Neural crest cell (in vitro differentiated cells): Measurements from ENCODE around the gene PRR4. TPM values are rescaled to one million over a fixed set of nuclear protein-coding genes. Genes with fewer than 3 reads are reported as not detected.

Source experiments
- DNase-seq: peaks from one replicate; pipeline ENCODE4 v3.0.0; 2021; ENCODE audit warnings: low read depth, mixed read lengths, low spot score
- H3K27ac Mint-ChIP-seq: one replicate; pipeline ENCODE4 v1.8.0; 2021; ENCODE audit warnings: mild to moderate bottlenecking, mixed read lengths; ENCODE audit not compliant: unreplicated experiment
- H3K27me3 Mint-ChIP-seq: 2 replicates; pipeline ENCODE4 v1.8.0; 2021; ENCODE audit warnings: low read depth, mild to moderate bottlenecking, mixed read lengths
- H3K36me3 Mint-ChIP-seq: 2 replicates; pipeline ENCODE4 v1.8.0; 2021; ENCODE audit warnings: low read depth, mild to moderate bottlenecking, mixed read lengths
- H3K4me1 Mint-ChIP-seq: 2 replicates; pipeline ENCODE4 v1.8.0; 2021; ENCODE audit warnings: mixed read lengths
- H3K4me3 Mint-ChIP-seq: one replicate; pipeline ENCODE4 v1.8.0; 2021; ENCODE audit warnings: mild to moderate bottlenecking, mixed read lengths
- H3K9me3 Mint-ChIP-seq: 2 replicates; pipeline ENCODE4 v1.8.0; 2021; ENCODE audit warnings: mixed read lengths
- long read RNA-seq: library from polyadenylated mRNA; unstranded; transcript quantifications from one replicate; pipeline ENCODE4 v2.0.0, GENCODE V29; 2020
- total RNA-seq: library from RNA; stranded (reverse); gene quantifications from 2 replicates; pipeline ENCODE4 v1.2.1, GENCODE V29; 2021
- TF ChIP-seq, protein P1 (sequence below): fragments of 200-600 bp; sonication (generic); conservative IDR thresholded peaks from 2 replicates; pipeline ENCODE4 v1.5.0; 2021; ENCODE audit warnings: antibody characterized with exemption, mild to moderate bottlenecking

PRR4 gene, protein sequence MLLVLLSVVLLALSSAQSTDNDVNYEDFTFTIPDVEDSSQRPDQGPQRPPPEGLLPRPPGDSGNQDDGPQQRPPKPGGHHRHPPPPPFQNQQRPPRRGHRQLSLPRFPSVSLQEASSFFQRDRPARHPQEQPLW
- 3.3 and 6.9 TPM in 2 replicates for total RNA-seq
- long read RNA-seq: 0 reads

- no peak within 1 kb of the TSS for H3K4me3 Mint-ChIP-seq
- H3K27me3 Mint-ChIP-seq: no peaks in the 10 kb centered on the region
- TF ChIP-seq, protein P1, sequence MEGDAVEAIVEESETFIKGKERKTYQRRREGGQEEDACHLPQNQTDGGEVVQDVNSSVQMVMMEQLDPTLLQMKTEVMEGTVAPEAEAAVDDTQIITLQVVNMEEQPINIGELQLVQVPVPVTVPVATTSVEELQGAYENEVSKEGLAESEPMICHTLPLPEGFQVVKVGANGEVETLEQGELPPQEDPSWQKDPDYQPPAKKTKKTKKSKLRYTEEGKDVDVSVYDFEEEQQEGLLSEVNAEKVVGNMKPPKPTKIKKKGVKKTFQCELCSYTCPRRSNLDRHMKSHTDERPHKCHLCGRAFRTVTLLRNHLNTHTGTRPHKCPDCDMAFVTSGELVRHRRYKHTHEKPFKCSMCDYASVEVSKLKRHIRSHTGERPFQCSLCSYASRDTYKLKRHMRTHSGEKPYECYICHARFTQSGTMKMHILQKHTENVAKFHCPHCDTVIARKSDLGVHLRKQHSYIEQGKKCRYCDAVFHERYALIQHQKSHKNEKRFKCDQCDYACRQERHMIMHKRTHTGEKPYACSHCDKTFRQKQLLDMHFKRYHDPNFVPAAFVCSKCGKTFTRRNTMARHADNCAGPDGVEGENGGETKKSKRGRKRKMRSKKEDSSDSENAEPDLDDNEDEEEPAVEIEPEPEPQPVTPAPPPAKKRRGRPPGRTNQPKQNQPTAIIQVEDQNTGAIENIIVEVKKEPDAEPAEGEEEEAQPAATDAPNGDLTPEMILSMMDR: no peak
- H3K27ac Mint-ChIP-seq: no peak within 1 kb of the TSS
- DNase-seq: no peak
- H3K9me3 Mint-ChIP-seq: peaks cover 2% of the 10 kb centered on the region
- peaks cover 4% of the 10 kb centered on the region for H3K4me1 Mint-ChIP-seq
- peaks cover 37% of the 10 kb centered on the region for H3K36me3 Mint-ChIP-seq
Measured at GRCh38 chr12:10849425-10849878, at the start of gene PRR4. PRR4 (minus strand) TSS chr12:10849475; CDS start chr12:10849437, 38 bp downstream.

GRCh38 chr12:10896854-10897253 lies 47.6 kb upstream of the PRR4 start:
- Mint-ChIP-seq H3K4me1 (no peaks in the 10 kb centered on the region), H3K4me3 (no peak overlapping the region), H3K27me3 (no peaks in the 10 kb centered on the region), H3K27ac (no peak overlapping the region), H3K36me3 (peaks cover 19% of the 10 kb centered on the region), H3K9me3 (peaks cover 7% of the 10 kb centered on the region)
- TF ChIP-seq, protein P1: no peak
- DNase-seq: no peak

GRCh38 chr12:10891937-10892336 lies 42.7 kb upstream of the PRR4 start:
- no peak overlapping the region for H3K4me3 Mint-ChIP-seq
- TF ChIP-seq, protein P1: no peak
- no peaks in the 10 kb centered on the region for H3K4me1 Mint-ChIP-seq
- H3K36me3 Mint-ChIP-seq: peaks cover 11% of the 10 kb centered on the region
- DNase-seq: no peak
- H3K9me3 Mint-ChIP-seq: no peaks in the 10 kb centered on the region
- no peak overlapping the region for H3K27ac Mint-ChIP-seq
- no peaks in the 10 kb centered on the region for H3K27me3 Mint-ChIP-seq

- H3K36me3 Mint-ChIP-seq: peaks cover 11% of the 10 kb centered on the region
- no peak overlapping the region for H3K27ac Mint-ChIP-seq
- H3K4me1 Mint-ChIP-seq: no peaks in the 10 kb centered on the region
- no peaks in the 10 kb centered on the region for H3K9me3 Mint-ChIP-seq
- no peak for DNase-seq
- TF ChIP-seq, protein P1: no peak
- H3K27me3 Mint-ChIP-seq: no peaks in the 10 kb centered on the region
- H3K4me3 Mint-ChIP-seq: no peak overlapping the region
Measured at GRCh38 chr12:10889226-10889625, 40.0 kb upstream of the PRR4 start.

DNA sequence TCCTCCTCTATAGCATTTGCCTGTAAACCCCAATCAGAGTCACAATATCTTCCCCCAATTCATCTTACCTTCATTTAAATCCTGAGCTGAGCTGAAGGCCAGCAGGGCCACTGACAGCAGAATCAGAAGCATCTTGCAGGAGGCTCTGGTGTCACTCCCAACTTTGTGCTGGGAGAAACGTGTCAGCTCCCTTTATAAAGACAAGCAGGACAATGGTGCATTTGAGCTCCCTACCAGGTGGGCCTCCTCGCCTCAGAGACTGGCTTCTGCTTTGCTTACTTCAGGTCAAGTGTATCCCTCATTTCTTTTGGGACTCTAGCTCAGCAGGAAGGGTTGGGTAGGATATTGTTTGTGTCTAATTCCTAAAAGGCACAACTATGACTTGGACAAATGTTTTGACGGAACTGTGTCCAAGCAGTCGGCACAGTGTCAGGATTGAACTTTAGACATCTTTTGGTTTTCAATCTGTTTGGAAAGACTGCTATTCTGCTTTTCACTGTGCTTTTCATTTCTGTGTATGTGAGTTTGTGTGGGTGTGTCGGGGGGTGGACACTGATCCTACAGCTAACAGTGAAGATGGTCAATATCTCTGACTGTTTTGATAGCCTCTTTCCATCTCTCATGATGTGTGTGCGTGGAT lies 34.9 kb upstream of the PRR4 start, which contains the start of gene PRH1:
PRH1 (minus strand) TSS at position 170 of the 640 bp plus-strand sequence; CDS start at position 132, 38 bp downstream.
- Mint-ChIP-seq H3K4me1 (no peaks in the 10 kb centered on the region), H3K27me3 (no peaks in the 10 kb centered on the region), H3K4me3 (no peak within 1 kb of the TSS), H3K9me3 (peaks cover 3% of the 10 kb centered on the region), H3K27ac (no peak within 1 kb of the TSS), H3K36me3 (peaks cover 15% of the 10 kb centered on the region)
- DNase-seq: no peak
- TF ChIP-seq, protein P1: no peak
